ENCODE data around the gene DUSP8. TPM values are rescaled to one million over a fixed set of nuclear protein-coding genes. Genes with fewer than 3 reads are reported as not detected.

DUSP8 gene
- total and polyA plus RNA-seq, 9 of the 15 experiments (the other 6 are each of a cell fraction or from before 2014, with no cell fraction given): 0.14 to 2.0 (median 0.86) TPM; not detected in 2

GRCh38 chr11:1592628-1593027 lies 20.6 kb upstream of the DUSP8 start:
- ChIA-PET POLR2A (interaction anchor here (0.7 to 0.8 kb wide), 2 partner anchors 21 to 944 kb away, joined by 3 to 7 read pairs; no protein-coding TSS in a partner anchor), CTCF (ENCODE audit: low intra/inter-chr PET ratio) (no interaction called here)
- Histone ChIP-seq H3K9ac (ENCODE audit: insufficient read depth in 1 of 2, low read depth in 2 of 2, low read length in 2 of 2) (no peak overlapping the region), H3K4me2 (ENCODE audit: insufficient read depth, low read length) (no peak overlapping the region), H3K4me1 (replicated peaks in 1 of 2; ENCODE audit: control insufficient read depth in 2 of 2, insufficient read depth in 2 of 2, low read length in 2 of 2) (no peaks in the 10 kb centered on the region), H3K4me3 (no peak overlapping the region), H3K27me3 (ENCODE audit: control insufficient read depth in 2 of 2, insufficient read depth in 2 of 2, low read length in 2 of 2) (peaks cover 17 to 44% of the 10 kb centered on the region in 2 experiments; a peak in 3 of 5 replicates), H4K20me1 (replicated peaks; ENCODE audit: control insufficient read depth, insufficient read depth, low read length) (peaks cover 4% of the 10 kb centered on the region; the same call in 1 of the 2 replicates), H3K9me3 (replicated peaks; ENCODE audit: control insufficient read depth, insufficient read depth, low read depth, low read length) (no peaks in the 10 kb centered on the region), H2AFZ (ENCODE audit: low read depth, low read length) (no peak overlapping the region), H3K27ac (ENCODE audit: extremely low read depth, low read depth, low read length) (no peak overlapping the region), H3K79me2 (ENCODE audit: control insufficient read depth, insufficient read depth, low read length) (no peaks in the 10 kb centered on the region), H3K9me1 (ENCODE audit: control insufficient read depth, insufficient read depth, low read length) (no peaks in the 10 kb centered on the region), H3K36me3 (ENCODE audit: control insufficient read depth, insufficient read depth, low read length) (no peaks in the 10 kb centered on the region)
- in situ Hi-C loops (cut with MboI) (loop anchor here (5.0 kb wide), 1 partner anchor 35 kb away; the partner anchor contains the start of gene KRTAP5-5), intact Hi-C loops (cut with micrococcal nuclease) (no loop called here)
- DNase-seq (ENCODE audit: extremely low read depth in 1 of 4, low spot score in 3 of 4): no peak
- FAIRE-seq: no peak
- ATAC-seq: no peak
- WGBS (ENCODE audit: insufficient coverage, low coverage, missing lambda C conversion rate): 2% methylated on average over 9 of the region's 9 CpGs
- BruUV-seq (replicated peaks): no TSS peak
- TF ChIP-seq PHF20 (IDR thresholded peaks at IDR 0.05; ENCODE audit: partially characterized antibody) (no peak), MTA2 (IDR thresholded peaks at IDR 0.05; ENCODE audit: low read depth) (no peak), SRSF7 (optimal IDR thresholded peaks at IDR 0.05; ENCODE audit: low read depth, low read length) (no peak), RREB1 (CRISPR knock-in tag; IDR thresholded peaks at IDR 0.05) (no peak), TCF15 (CRISPR knock-in tag; IDR thresholded peaks at IDR 0.05) (no peak), WHSC1 (IDR thresholded peaks at IDR 0.05; ENCODE audit: low read length) (no peak), ZNF165 (CRISPR knock-in tag; IDR thresholded peaks at IDR 0.05; ENCODE audit: borderline replicate concordance) (no peak), ZNF395 (CRISPR knock-in tag; IDR thresholded peaks at IDR 0.05) (no peak)
